Left lobe of liver (tissue), 2 donors: ENCODE data around the gene RPRD2. TPM values are rescaled to one million over a fixed set of nuclear protein-coding genes. Genes with fewer than 3 reads are reported as not detected.
A peak's percentile ranks its signal among the peaks of the same experiment; 100 is the strongest.
"Not testable (repeated sequence)": the region's sequence is repeated elsewhere in the genome, so short reads cannot be mapped to it uniquely, and the experiment has no call there.

Source experiments
- ATAC-seq: fragments of 200-7000 bp; cut with Tn5 transposase; one replicate; pipeline ENCODE4 v1.9.1; 2020; ENCODE audit warnings: mild to moderate bottlenecking, moderate library complexity
- DNase-seq: peaks from one replicate; pipeline ENCODE4 v3.0.0-alpha.2; 2020; ENCODE audit warnings: low spot score
- total RNA-seq: library from RNA; stranded (reverse); gene quantifications from one replicate; pipeline ENCODE4 v1.2.1, GENCODE V29; 2021
- donor health status: DM: no; HTN: no; CAD: no; lungs with moderate emphysema.
- donor health status: DM: no; HTN: yes; CAD: no.

RPRD2 gene
- total RNA-seq, result 12.8 TPM

- peak; percentile 89 for ATAC-seq
- DNase-seq, result peak; percentile 99
These were observed at the start of gene RPRD2 for GRCh38 chr1:150363426-150364230. RPRD2 (plus strand) TSS chr1:150364147; CDS start chr1:150364715, 568 bp downstream.

DNA sequence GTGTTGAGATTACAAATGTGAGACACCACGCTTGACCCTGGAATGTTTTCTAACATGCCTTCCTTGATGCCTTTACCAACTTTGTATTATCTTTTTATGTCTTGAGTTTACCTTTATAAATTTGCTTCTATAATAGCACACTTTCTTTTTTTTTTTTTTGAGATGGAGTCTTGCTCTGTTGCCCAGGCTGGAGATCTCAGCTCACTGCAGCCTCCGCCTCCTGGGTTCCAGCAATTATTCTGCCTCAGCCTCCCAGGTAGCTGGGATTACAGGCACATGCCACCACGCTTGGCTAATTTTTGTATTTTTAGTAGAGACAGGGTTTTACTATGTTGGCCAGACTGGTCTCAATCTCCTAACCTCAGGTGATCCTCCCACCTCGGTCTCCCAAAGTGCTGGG, 49.3 kb upstream of the RPRD2 start:
- not testable (repeated sequence) for ATAC-seq, DNase-seq

GRCh38 chr1:150320667-150320978, 43.3 kb upstream of the RPRD2 start:
- ATAC-seq (no peak), DNase-seq (no peak)

DNA sequence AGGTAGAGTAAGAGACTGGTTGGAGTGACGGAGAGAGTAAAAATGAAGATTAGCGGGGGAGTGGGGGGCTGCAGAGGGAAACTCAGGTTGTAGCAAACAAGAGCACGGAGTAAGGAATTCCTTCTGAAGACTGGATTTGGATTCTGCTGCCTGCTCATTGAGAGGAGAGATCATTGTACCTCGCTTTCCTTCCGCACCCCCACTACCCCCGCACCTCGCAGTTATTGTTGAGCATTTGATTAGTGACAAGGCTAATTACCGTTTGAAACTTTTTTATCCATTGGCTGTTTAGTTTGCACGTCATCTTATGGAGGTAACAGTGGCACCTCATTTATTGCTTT, 42.2 kb upstream of the RPRD2 start:
- DNase-seq (no peak), ATAC-seq (no peak)

- DNase-seq (no peak), ATAC-seq (no peak)
These were observed 41.6 kb upstream of the RPRD2 start for GRCh38 chr1:150322310-150322709.

DNA sequence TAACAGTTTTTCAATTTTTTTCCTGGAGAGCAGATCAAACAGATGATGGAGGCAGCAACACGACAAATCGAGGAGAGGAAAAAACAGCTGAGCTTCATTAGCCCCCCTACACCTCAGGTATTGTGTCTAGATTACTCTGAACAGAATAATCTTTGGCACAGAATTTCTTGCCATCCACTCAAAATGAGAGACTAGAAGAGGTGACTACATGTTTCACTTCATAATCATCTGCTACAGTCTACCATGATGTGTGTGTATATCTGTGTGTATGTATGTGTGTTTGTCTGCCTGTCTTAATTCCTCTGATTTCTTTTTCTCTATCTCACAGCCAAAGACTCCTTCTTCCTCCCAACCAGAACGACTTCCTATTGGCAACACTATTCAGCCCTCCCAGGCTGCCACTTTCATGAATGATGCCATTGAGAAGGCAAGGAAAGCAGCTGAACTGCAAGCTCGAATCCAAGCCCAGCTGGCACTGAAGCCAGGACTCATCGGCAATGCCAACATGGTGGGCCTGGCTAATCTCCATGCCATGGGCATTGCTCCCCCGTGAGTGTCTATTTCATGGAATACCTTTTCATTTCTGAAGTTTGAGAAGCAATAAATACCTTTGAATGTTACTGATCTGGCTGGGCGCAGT, 31.2 kb upstream of the RPRD2 start:
- no peak for ATAC-seq
- DNase-seq, result no peak

- no peak for ATAC-seq
These were observed 17.6 kb upstream of the RPRD2 start for GRCh38 chr1:150346316-150346715.

DNA sequence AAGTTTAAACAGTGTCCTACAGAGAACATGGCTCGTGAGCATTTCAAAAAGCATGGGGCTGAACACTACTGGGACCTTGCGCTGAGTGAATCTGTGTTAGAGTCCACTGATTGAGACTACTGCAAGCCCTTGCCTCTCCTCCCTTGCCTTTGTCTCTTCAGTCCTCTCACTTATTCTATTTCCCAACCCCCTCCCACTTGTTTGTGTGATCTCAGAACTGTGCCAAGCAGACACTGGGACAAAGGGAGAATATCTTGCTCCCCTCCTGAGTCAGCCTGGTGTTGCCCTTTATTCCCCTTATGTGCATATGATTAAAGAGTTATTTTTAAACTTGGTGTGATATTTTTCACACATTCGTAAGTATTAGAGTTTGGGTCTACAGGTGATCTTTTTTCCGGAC, 11.1 kb upstream of the RPRD2 start:
- ATAC-seq (no peak), DNase-seq (no peak)

More at GRCh38 chr1:150346316-150346715, 17.6 kb upstream of the RPRD2 start:
- DNase-seq, result no peak

GRCh38 chr1:150362721-150363425, 1.1 kb upstream of the RPRD2 start:
- no peak for ATAC-seq

DNA sequence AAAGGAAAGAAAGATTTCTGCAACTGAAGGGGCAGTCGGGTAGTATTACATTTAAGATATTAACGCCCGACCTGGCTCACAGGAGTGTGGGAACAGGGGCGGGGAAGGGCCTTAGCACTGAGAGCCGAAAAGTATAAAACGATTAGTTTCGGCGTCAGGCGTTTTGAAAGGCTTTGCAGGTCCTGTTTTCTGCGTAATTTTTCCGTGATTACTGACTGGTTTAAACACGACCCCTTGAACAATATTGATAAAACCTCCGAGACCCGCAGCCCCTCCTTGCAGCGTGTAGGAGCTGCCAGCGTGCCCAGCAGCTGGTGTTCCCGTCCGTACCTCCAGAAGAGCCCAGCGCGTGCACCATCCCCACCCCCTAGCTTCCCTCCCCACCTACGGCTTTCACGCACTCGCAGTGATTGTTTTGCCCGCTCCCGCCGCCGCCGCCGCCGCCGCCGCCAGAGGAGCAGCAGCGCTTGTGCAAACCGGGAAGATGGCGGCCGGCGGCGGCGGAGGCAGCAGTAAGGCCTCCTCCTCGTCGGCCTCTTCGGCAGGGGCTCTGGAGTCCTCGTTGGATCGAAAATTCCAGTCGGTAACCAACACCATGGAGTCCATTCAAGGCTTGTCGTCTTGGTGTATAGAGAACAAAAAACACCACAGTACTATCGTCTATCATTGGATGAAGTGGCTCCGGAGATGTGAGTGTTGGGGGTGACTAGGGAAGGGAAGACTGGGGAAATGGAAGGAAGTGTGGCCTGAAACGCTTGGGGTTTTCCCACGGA, 470 bp downstream of the RPRD2 start:
- ATAC-seq (peak; percentile 72), DNase-seq (peak; percentile 85)

More at GRCh38 chr1:150362721-150363425, 1.1 kb upstream of the RPRD2 start:
- no peak for DNase-seq

DNA sequence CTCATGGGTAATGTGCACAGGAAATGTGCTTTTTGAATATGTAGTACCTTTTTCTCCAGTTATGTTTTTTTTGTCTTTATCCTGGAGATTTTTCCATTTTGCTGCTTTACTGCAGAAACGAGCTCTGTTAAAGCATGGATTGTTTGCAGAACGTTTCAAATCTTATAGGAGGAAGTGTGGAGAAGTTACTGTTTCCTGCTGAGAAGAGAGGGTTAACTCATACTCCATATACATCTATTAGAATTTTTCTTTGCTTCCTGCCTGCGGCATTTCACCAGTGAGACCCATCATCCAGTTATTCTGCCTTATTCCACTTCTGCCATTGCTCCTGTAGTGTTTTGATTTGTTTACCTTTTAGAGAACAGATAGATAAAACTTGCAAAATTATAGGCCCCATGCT, 2.0 kb downstream of the RPRD2 start:
- no peak for DNase-seq

DNA sequence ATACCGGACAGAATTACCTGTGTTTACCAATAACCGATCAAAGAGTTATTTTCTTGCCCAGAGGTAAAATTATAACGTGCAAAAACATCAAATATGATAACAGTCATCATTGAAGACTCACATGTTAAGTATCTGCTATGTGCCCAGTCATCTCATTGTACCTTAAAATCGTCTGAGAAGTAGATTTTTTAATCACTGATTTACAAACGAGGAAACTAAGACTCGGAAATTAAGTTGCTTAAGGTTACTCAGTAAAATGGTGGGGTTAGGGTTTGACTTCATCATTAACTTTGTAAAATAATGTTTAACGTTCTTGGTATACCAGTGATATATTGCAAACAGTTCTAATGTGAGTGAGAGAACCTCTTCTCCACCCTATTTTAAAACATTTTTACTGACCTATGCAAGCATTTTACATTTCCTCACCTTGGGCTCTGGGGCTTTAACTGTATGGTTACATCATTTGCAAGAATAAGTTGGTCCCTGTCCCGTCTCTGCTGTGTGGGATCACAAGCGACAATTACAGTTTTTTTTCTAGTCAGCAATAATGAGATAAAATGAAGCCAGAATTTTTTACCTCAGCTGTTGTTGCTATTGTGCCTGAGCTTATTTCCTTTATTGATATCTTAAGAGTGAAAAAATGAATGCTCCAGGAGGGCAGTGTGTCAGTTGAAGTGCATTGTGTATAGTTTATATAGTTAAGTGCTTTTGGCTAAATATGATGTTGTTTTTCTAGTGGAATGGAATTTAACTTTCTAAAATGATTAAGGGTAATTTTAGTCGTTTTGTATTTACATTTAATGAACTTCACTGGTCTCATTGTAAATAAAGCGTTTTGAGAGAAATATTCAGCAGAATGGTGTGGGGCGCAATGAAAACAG, 2.7 kb downstream of the RPRD2 start:
- DNase-seq, result no peak

More for the DNA sequence above, 2.0 kb downstream of the RPRD2 start:
- no peak for ATAC-seq

DNA sequence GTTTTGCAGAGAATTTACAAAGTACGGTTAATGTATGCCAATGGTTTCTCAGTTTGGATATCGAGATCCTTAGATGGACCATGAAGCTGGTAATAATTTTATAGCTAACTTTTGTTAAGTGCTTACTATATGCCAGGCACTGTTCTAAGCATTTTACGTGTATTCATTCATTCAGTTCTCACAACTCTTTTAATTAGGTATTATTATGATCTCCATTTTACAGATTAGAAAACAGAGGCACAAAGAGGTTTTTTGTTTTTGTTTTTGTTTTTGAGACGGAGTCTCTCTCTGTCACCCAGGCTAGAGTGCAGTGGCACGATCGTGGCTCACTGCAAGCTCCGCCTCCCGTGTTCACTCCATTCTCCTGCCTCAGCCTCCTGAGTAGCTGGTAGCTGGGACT, 7.2 kb downstream of the RPRD2 start:
- no peak for ATAC-seq
- DNase-seq, result no peak

More for the DNA sequence above, 2.7 kb downstream of the RPRD2 start:
- ATAC-seq, result no peak

DNA sequence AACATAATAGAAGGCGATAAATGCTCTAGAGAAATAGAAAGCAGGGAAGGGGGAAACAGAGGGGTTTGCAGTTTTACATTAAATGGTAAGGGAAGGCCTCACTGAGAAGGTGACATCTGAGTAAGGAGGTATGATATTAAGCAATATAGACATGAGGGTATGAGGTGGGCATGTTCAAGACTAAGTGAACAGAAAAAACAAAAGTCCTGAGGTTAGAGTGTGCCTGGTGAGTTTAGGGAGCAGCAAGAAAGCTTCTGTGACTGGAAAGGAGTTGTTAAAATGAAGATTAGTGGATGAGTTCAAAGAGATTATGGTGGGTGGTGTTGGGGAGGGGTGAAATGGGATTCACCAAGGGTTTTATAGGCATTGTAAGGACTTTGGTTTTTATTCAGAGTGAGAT, 8.6 kb downstream of the RPRD2 start:
- DNase-seq (no peak), ATAC-seq (no peak)

DNA sequence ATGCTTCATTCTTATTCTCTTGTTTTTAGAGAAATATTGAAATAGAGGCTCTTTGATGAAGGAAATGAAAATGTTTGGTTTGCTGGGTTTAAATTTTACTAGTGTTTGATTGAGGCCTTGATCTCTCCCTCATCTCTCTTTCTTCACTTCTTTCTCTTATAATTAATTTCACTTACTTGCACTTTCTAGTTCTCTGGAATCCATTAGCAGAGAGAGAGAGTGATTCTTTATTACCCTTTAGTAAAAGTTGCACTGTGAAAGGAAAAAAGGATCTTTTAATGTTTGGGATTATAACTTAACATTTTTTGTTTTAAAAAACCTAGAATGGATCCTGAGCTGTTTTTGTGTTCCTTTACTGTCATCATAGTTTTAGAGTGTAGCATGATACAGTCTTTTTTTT, 12.2 kb downstream of the RPRD2 start:
- DNase-seq (no peak), ATAC-seq (no peak)

- ATAC-seq, result peak; percentile 54
- DNase-seq, result no peak
These were observed 19.8 kb downstream of the RPRD2 start for GRCh38 chr1:150383631-150384324.

- no peak for ATAC-seq
These were observed 21.8 kb downstream of the RPRD2 start for GRCh38 chr1:150385537-150386445.

GRCh38 chr1:150386592-150386991, 22.6 kb downstream of the RPRD2 start:
- DNase-seq, result no peak
- ATAC-seq, result no peak

More at GRCh38 chr1:150385537-150386445, 21.8 kb downstream of the RPRD2 start:
- DNase-seq, result no peak
